ENCODE data around the gene MIER2.

GRCh38 chr19:281992-282391, 62.6 kb downstream of the MIER2 start:
- TF ChIP-seq ZNF384 (IDR thresholded peaks at IDR 0.05) (no peak), SUZ12 (IDR thresholded peaks at IDR 0.05) (no peak), L3MBTL2 (conservative IDR thresholded peaks at IDR 0.05) (no peak), TARDBP (IDR thresholded peaks at IDR 0.05) (no peak), FOXM1 (IDR thresholded peaks at IDR 0.05; ENCODE audit: borderline replicate concordance) (no peak), PKNOX1 (IDR thresholded peaks at IDR 0.05) (no peak), LEF1 (IDR thresholded peaks at IDR 0.05; ENCODE audit: borderline replicate concordance) (no peak)
